ENCODE measurements around the gene GPR137C.

- TF ChIP-seq EZH2 (IDR thresholded peaks at IDR 0.05; ENCODE audit: insufficient read depth, low read length) (no peak), CTCF (IDR thresholded peaks at IDR 0.05; ENCODE audit: insufficient read depth, low read depth, low read length) (no peak)
Measured at GRCh38 chr14:52538623-52539022, 14.0 kb upstream of the GPR137C start.

Measured in astrocyte (in vitro differentiated cells and primary cell).